GM21619 (cell line): ENCODE data around the gene ITGAV.

Source experiments
- ATAC-seq: cut with Tn5 transposase; IDR thresholded peaks from one replicate; pipeline ENCODE4 v1.9.1; 2021; ENCODE audit not compliant: unreplicated experiment

ITGAV gene

GRCh38 chr2:186716004-186716403 is 126.1 kb downstream of the ITGAV start:
- ATAC-seq, result no peak

- ATAC-seq, result no peak
Measured at GRCh38 chr2:186716899-186717298, 127.0 kb downstream of the ITGAV start.

- ATAC-seq, result no peak
Measured at GRCh38 chr2:186717320-186718007, 127.6 kb downstream of the ITGAV start.

- no peak for ATAC-seq
Measured at GRCh38 chr2:186718122-186718521, 128.3 kb downstream of the ITGAV start.

- no peak for ATAC-seq
Measured at GRCh38 chr2:186718903-186719302, 129.0 kb downstream of the ITGAV start.

GRCh38 chr2:186721956-186722355 is 132.1 kb downstream of the ITGAV start:
- no peak for ATAC-seq

GRCh38 chr2:186724736-186725135 is 134.9 kb downstream of the ITGAV start:
- ATAC-seq, result no peak

GRCh38 chr2:186725783-186726182 is 135.9 kb downstream of the ITGAV start:
- ATAC-seq, result no peak

- ATAC-seq, result no peak
Measured at GRCh38 chr2:186726938-186727337, 137.1 kb downstream of the ITGAV start.

GRCh38 chr2:186728631-186729030 is 138.8 kb downstream of the ITGAV start:
- ATAC-seq, result no peak
